Activated CD8-positive, alpha-beta memory T cell treated with anti-CD3 and anti-CD28 coated beads, Interleukin-2, amount 10 ng/mL, durations not matched to agents 7 days and 5 days (primary cell): Measurements from ENCODE around the gene FBXO30. TPM values are rescaled to one million over a fixed set of nuclear protein-coding genes. Genes with fewer than 3 reads are reported as not detected.

Experiments
- ATAC-seq: fragments of 150-1000 bp; cut with Tn5 transposase; one replicate; pipeline ENCODE4 v1.10.0; 2021; ENCODE audit warnings: moderate library complexity
- CTCF ChIA-PET: fragments of 350-600 bp; sonication (Branson Sonifier 250); formaldehyde crosslinking; loops from one replicate; lab custom pipeline; 2021; ENCODE audit warnings: antibody characterized with exemption; lab: Charles Lee
- DNase-seq: peaks from one replicate; pipeline ENCODE4 v3.0.0-alpha.2; 2020
- H3K27ac Mint-ChIP-seq: one replicate; pipeline ENCODE4 v1.8.0; 2021; ENCODE audit warnings: mild to moderate bottlenecking, mixed read lengths
- H3K27me3 Mint-ChIP-seq: one replicate; pipeline ENCODE4 v1.8.0; 2021; ENCODE audit warnings: mixed read lengths
- H3K36me3 Mint-ChIP-seq: one replicate; pipeline ENCODE4 v1.8.0; 2021; ENCODE audit warnings: mild to moderate bottlenecking, mixed read lengths
- H3K4me1 Mint-ChIP-seq: one replicate; pipeline ENCODE4 v1.8.0; 2021; ENCODE audit warnings: mixed read lengths
- H3K4me3 Mint-ChIP-seq: one replicate; pipeline ENCODE4 v1.8.0; 2021; ENCODE audit warnings: mild to moderate bottlenecking, moderate library complexity, mixed read lengths
- H3K9me3 Mint-ChIP-seq: one replicate; pipeline ENCODE4 v1.8.0; 2022; ENCODE audit warnings: low read depth, mixed read lengths
- total RNA-seq, 2 experiments: library from RNA; stranded (reverse); gene quantifications; one replicate each; pipeline ENCODE4 v1.2.3, GENCODE V29; 2021

Gene FBXO30
- total RNA-seq, 2 experiments from 2014 or later: 4.2 to 7.4 TPM

DNA sequence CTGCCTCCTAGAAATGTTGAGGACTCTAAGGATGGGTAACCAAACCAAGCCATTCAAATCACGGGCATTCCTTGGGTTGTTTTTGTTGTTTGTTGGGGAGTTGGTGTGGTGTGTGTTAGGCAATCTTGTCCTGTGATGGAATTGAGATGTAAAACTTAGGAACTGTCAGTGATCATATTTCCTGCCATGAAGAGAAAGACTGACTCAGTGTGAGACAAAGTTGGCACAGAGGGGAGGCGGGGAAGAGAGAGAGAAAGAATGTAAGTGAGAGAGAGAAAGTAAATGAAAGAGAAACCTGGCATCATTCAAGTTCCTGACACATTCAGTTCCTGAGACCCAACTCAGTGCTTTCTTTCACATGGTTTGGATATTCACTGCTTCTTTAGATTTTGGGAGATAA lies 21.6 kb upstream of the FBXO30 start:
- no peak for DNase-seq
- Mint-ChIP-seq H3K9me3 (no peaks in the 10 kb centered on the region), H3K4me3 (no peak overlapping the region), H3K27me3 (no peaks in the 10 kb centered on the region), H3K36me3 (no peaks in the 10 kb centered on the region), H3K4me1 (peaks cover 7% of the 10 kb centered on the region), H3K27ac (no peak overlapping the region)
- CTCF ChIA-PET: no interaction called here
- ATAC-seq: peak; percentile 47

GRCh38 chr6:145830612-145831011 lies 16.0 kb upstream of the FBXO30 start:
- no peaks in the 10 kb centered on the region for H3K36me3 Mint-ChIP-seq
- CTCF ChIA-PET: interaction anchor here (1.0 kb wide), 1 partner anchor 14 kb away, joined by 3 read pairs; no protein-coding TSS in a partner anchor
- DNase-seq (no peak), ATAC-seq (no peak)
- H3K4me3 Mint-ChIP-seq: no peak overlapping the region
- no peaks in the 10 kb centered on the region for H3K4me1 Mint-ChIP-seq
- H3K9me3 Mint-ChIP-seq: no peaks in the 10 kb centered on the region
- no peaks in the 10 kb centered on the region for H3K27me3 Mint-ChIP-seq
- no peak overlapping the region for H3K27ac Mint-ChIP-seq

DNA sequence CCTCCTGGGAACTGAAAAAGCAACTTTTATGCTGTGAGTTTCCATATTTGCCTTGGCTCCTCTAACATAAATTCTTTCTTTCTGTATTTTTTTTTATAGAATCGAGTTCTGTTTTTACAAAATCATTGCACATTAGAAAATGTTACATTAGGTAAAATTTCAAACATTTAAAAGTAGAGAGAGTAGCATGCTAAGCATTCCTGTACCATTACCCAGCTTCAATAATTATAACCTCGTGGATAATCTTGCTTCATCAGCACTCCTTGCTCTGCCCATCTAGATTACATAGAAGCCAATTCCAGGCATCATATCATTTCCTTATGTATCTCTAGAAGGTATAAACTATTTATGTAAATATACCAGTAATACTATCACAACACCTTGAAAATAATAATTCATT lies 15.4 kb upstream of the FBXO30 start:
- CTCF ChIA-PET: interaction anchor here (1.0 kb wide), 1 partner anchor 14 kb away, joined by 3 read pairs; no protein-coding TSS in a partner anchor
- no peak for ATAC-seq
- H3K36me3 Mint-ChIP-seq: peaks cover 3% of the 10 kb centered on the region
- H3K4me3 Mint-ChIP-seq: no peak overlapping the region
- H3K4me1 Mint-ChIP-seq: no peaks in the 10 kb centered on the region
- no peaks in the 10 kb centered on the region for H3K9me3 Mint-ChIP-seq
- DNase-seq: no peak
- H3K27me3 Mint-ChIP-seq: no peaks in the 10 kb centered on the region
- H3K27ac Mint-ChIP-seq: no peak overlapping the region

DNA sequence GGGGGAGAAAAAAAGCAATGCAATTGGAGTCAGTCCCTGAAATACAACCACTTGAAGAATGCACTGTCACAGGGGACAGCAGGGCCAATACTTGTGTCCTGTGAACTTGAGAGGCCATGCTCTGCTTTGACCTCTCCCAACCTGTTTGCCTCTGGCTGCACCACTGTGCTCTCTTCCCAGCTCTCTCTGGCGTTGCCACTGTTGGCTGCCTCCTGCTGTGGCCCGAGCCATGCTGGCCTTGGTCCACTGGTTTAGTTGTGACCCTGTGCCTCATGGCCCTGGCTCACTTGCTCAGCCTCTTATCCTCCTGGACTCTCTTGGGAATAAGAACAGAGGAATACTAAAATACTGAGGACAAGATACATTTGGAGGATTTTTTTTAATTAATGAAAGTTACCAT lies 14.5 kb upstream of the FBXO30 start:
- ATAC-seq: no peak
- Mint-ChIP-seq H3K27me3 (no peaks in the 10 kb centered on the region), H3K36me3 (peaks cover 3% of the 10 kb centered on the region), H3K4me1 (no peaks in the 10 kb centered on the region), H3K9me3 (no peaks in the 10 kb centered on the region), H3K4me3 (no peak overlapping the region), H3K27ac (no peak overlapping the region)
- no peak for DNase-seq
- CTCF ChIA-PET: no interaction called here

- CTCF ChIA-PET: no interaction called here
- no peak for ATAC-seq
- Mint-ChIP-seq H3K9me3 (no peaks in the 10 kb centered on the region), H3K36me3 (peaks cover 3% of the 10 kb centered on the region), H3K27me3 (no peaks in the 10 kb centered on the region), H3K4me1 (peaks cover 24% of the 10 kb centered on the region), H3K4me3 (no peak overlapping the region), H3K27ac (no peak overlapping the region)
- no peak for DNase-seq
Observed at GRCh38 chr6:145824344-145824743, 9.7 kb upstream of the FBXO30 start.

GRCh38 chr6:145823328-145823944 lies 8.8 kb upstream of the FBXO30 start:
- peak; percentile 57 for ATAC-seq
- Mint-ChIP-seq H3K36me3 (peaks cover 3% of the 10 kb centered on the region), H3K27me3 (no peaks in the 10 kb centered on the region), H3K9me3 (no peaks in the 10 kb centered on the region), H3K4me3 (no peak overlapping the region), H3K27ac (peak overlapping the region; percentile 18), H3K4me1 (peaks cover 24% of the 10 kb centered on the region)
- DNase-seq: no peak
- CTCF ChIA-PET: no interaction called here

DNA sequence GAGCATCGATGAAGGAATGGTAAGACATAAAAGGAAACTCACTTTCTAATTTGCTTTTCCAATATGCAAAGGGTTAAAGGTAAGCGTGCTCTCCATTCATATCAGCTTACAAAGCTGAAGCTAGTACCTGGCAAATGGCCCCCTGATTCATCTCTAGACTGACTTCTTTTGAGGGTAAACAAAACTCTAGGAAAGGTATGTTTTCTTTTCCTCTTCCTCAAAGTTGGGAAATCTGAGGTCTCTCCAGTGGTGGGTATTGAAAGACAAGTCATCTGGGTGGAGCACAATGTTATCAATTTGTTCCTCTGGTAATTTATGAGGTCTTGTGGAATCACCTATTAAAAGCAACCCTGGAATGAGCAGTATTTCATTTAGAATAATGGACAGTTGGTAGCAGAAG lies 7.9 kb upstream of the FBXO30 start:
- Mint-ChIP-seq H3K27ac (no peak overlapping the region), H3K36me3 (peaks cover 3% of the 10 kb centered on the region), H3K4me3 (no peak overlapping the region), H3K27me3 (no peaks in the 10 kb centered on the region), H3K4me1 (peaks cover 24% of the 10 kb centered on the region), H3K9me3 (no peaks in the 10 kb centered on the region)
- ATAC-seq: no peak
- CTCF ChIA-PET: no interaction called here
- no peak for DNase-seq

- CTCF ChIA-PET: no interaction called here
Observed at GRCh38 chr6:145819994-145820393, 5.4 kb upstream of the FBXO30 start.

DNA sequence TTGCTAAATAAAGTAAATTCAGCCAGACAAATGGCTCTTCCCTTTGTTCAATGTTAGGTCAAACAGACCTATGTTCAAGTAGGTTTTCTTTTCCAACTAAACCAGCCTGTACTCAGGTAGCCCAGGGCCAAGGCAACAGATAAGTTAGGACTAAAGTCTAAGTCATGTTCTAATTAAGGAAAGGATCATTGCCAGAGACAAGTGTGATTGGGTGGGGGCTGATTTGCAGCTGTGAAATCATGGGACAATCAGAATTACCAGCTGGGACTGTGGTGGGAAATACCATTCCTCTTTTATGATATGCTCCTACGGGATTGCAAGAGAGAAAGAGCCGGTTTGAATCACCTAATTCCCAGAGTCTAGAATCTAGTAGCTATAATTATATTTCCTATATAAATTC lies 4.2 kb upstream of the FBXO30 start:
- H3K36me3 Mint-ChIP-seq: no peaks in the 10 kb centered on the region
- H3K9me3 Mint-ChIP-seq: no peaks in the 10 kb centered on the region
- no peak for ATAC-seq
- H3K4me3 Mint-ChIP-seq: no peak overlapping the region
- H3K27ac Mint-ChIP-seq: no peak overlapping the region
- CTCF ChIA-PET: no interaction called here
- H3K4me1 Mint-ChIP-seq: peaks cover 39% of the 10 kb centered on the region
- DNase-seq: no peak
- H3K27me3 Mint-ChIP-seq: no peaks in the 10 kb centered on the region

More at GRCh38 chr6:145819994-145820393, 5.4 kb upstream of the FBXO30 start:
- H3K27ac Mint-ChIP-seq: no peak overlapping the region
- H3K27me3 Mint-ChIP-seq: no peaks in the 10 kb centered on the region
- DNase-seq (no peak), ATAC-seq (no peak)
- H3K4me3 Mint-ChIP-seq: no peak overlapping the region
- H3K36me3 Mint-ChIP-seq: no peaks in the 10 kb centered on the region
- H3K4me1 Mint-ChIP-seq: peaks cover 38% of the 10 kb centered on the region
- no peaks in the 10 kb centered on the region for H3K9me3 Mint-ChIP-seq

- CTCF ChIA-PET: interaction anchor here (0.7 to 1.5 kb wide), 2 partner anchors 14 kb away, joined by 3 to 4 read pairs; no protein-coding TSS in a partner anchor
- Mint-ChIP-seq H3K27me3 (no peaks in the 10 kb centered on the region), H3K4me3 (peak overlapping the region; percentile 93), H3K9me3 (no peaks in the 10 kb centered on the region), H3K36me3 (no peaks in the 10 kb centered on the region), H3K27ac (peak overlapping the region; percentile 72), H3K4me1 (peaks cover 39% of the 10 kb centered on the region)
- ATAC-seq: no peak
- no peak for DNase-seq
Observed at GRCh38 chr6:145816392-145816791, 1.8 kb upstream of the FBXO30 start.

DNA sequence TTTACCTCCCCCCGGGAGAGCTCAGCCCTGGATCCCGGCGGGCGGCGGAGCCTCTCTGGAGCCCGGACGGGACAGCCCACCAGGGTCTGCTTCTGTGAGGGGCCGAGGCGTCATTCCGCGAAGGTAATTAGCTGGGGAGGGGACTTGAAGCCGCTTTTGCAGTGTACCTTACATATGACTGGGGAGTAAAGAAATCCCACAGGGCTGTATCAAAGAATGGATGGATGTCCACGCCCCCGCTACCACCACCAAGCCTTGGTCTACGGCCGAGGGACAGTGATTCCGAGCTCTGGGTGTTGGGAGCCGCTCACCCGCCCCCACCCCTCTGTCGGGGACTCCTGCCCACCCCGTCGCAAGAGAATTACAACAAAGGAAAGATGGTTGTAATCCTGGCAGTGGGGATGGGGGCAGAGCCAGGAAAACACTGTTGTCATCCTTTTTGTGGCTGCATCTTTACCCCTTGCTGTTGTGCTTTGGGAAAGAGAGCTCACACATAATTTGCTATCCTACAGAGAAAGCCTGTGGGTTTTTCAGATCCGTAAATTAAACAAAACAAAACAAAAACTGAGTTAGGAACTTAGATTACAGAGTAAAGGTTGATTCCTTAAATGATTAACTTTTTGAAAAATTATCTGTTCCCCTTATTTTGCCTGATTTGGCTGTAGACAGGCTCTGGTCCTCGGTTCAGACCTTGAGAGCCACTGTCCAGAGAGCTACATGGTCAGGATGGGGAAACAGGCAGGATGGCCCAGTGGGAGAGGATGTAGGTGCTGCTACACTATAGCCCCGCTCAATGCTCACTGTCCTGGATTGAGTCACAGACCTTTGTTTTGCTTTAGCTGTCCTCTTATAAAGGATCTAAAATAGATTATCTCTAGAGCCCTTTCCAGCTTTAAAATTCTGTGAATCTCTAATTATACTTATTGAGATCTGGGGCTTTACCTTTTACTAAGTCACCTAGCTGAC lies 997 bp upstream of the FBXO30 start:
- Mint-ChIP-seq H3K27ac (peak overlapping the region; percentile 94), H3K27me3 (no peaks in the 10 kb centered on the region), H3K9me3 (no peaks in the 10 kb centered on the region), H3K4me3 (peak overlapping the region; percentile 93), H3K36me3 (no peaks in the 10 kb centered on the region), H3K4me1 (peaks cover 37% of the 10 kb centered on the region)
- DNase-seq (peak; percentile 46), ATAC-seq (peak; percentile 43)
- CTCF ChIA-PET: interaction anchor here (0.7 to 1.9 kb wide), 7 partner anchors 13 to 149 kb away, joined by 3 to 9 read pairs (median 3); partner anchors contain the start of genes EPM2A and SHPRH

GRCh38 chr6:145814035-145814500 lies 527 bp downstream of the FBXO30 start:
- Mint-ChIP-seq H3K36me3 (no peaks in the 10 kb centered on the region), H3K4me1 (peaks cover 27% of the 10 kb centered on the region), H3K27me3 (no peaks in the 10 kb centered on the region), H3K4me3 (peak overlapping the region; percentile 81), H3K27ac (peak overlapping the region; percentile 24), H3K9me3 (no peaks in the 10 kb centered on the region)
- DNase-seq (peak; percentile 49), ATAC-seq (no peak)
- CTCF ChIA-PET: interaction anchor here (0.8 to 1.9 kb wide), 5 partner anchors 25 to 150 kb away, joined by 3 to 9 read pairs (median 3); partner anchors contain the start of genes EPM2A and SHPRH

- H3K27ac Mint-ChIP-seq: peak overlapping the region; percentile 24
- H3K4me1 Mint-ChIP-seq: peaks cover 27% of the 10 kb centered on the region
- ATAC-seq: no peak
- CTCF ChIA-PET: interaction anchor here (1.9 kb wide), 1 partner anchor 78 kb away, joined by 9 read pairs; the partner anchor contains the start of gene EPM2A
- H3K4me3 Mint-ChIP-seq: peak overlapping the region; percentile 81
- no peak for DNase-seq
- H3K9me3 Mint-ChIP-seq: no peaks in the 10 kb centered on the region
- no peaks in the 10 kb centered on the region for H3K27me3 Mint-ChIP-seq
- H3K36me3 Mint-ChIP-seq: peaks cover 1% of the 10 kb centered on the region
Observed at GRCh38 chr6:145813285-145814034, 1.1 kb downstream of the FBXO30 start.
